ENCODE results near the gene MAFG. TPM values are rescaled to one million over a fixed set of nuclear protein-coding genes. Genes with fewer than 3 reads are reported as not detected.
A peak's percentile ranks its signal among the peaks of the same experiment; 100 is the strongest.

The MAFG gene
- total and polyA plus RNA-seq, 9 of the 15 experiments (the other 6 are each of a cell fraction or from before 2014, with no cell fraction given), result 1.1 to 58.1 (median 24.9) TPM

DNA sequence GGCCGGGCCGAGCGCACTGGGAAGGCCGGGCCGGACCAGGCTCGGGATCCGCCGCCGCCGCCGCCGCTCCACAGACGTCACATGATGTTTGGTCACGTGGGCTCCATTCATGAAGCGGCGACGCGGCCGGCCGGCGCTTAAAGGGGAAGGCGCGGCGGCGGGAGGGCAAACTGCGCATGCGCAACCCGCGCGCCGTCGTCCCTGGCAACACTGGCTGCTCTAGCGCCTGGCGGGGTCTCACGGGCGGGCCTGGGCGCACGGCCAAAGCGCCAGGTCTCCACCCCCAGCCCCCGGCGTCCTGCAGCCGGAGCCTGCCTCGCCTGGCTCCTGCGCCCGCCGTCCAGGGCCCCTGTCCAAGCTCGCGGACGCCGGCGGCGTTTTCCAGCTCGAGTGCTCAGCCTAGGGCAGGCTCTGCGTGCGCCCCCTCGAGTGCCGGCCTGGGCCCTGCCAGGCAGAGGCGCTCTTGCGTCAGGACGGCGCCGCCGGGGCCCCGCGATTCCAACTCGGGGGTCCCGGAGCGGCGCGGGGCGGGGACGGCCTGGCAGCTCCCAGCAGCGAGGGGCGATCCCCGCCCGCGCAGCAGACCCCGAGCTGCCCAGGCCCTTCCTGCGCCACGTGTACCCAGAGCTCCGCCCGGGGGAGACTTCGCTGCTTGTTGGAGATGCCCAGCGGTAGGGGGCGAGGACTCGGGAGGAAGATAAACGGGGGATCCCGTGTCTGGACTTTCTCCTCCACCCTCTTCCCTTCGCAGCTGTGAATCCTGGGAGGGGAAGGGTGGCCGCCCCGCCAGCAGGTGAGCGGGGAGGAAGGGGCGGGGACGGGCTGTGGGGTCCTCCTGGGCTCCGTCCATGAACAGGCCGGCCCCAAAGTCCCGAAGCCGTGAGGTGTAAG, at the start of gene MAFG (continued):
- TF ChIP-seq ZNF57 (CRISPR knock-in tag; IDR thresholded peaks at IDR 0.05) (no peak), ZNF324 (CRISPR knock-in tag; IDR thresholded peaks at IDR 0.05) (no peak), KAT8 (IDR thresholded peaks at IDR 0.05; ENCODE audit: low read depth) (no peak), GABPA (tag; conservative IDR thresholded peaks at IDR 0.05; ENCODE audit: low read depth) (no peak), ZNF431 (CRISPR knock-in tag; IDR thresholded peaks at IDR 0.05) (no peak), CEBPG (CRISPR knock-in tag; IDR thresholded peaks at IDR 0.05) (peak; percentile 78), CEBPG (tag; conservative IDR thresholded peaks at IDR 0.05 in 1 of 2, IDR thresholded peaks at IDR 0.05 in 1 of 2) (peak in 1 of 2 experiments; percentile 26; a peak in 1 of 4 replicates), ZNF316 (IDR thresholded peaks at IDR 0.05) (no peak), ELF2 (CRISPR knock-in tag; IDR thresholded peaks at IDR 0.05) (no peak), HIVEP1 (CRISPR knock-in tag; IDR thresholded peaks at IDR 0.05) (no peak), NR2C2 (CRISPR knock-in tag; IDR thresholded peaks at IDR 0.05) (no peak; the same call in 1 of the 2 replicates), NR2C2 (tag; IDR thresholded peaks at IDR 0.05) (no peak), CBX5 (IDR thresholded peaks at IDR 0.05; ENCODE audit: borderline replicate concordance, low read depth) (no peak), ZNF586 (CRISPR knock-in tag; conservative IDR thresholded peaks at IDR 0.05) (no peak), ZNF121 (CRISPR knock-in tag; conservative IDR thresholded peaks at IDR 0.05) (no peak; the same call in 1 of the 2 replicates), MEF2A (IDR thresholded peaks at IDR 0.05; ENCODE audit: control insufficient read depth, low read depth, low read length) (no peak)
- TF ChIP-seq, protein P1, sequence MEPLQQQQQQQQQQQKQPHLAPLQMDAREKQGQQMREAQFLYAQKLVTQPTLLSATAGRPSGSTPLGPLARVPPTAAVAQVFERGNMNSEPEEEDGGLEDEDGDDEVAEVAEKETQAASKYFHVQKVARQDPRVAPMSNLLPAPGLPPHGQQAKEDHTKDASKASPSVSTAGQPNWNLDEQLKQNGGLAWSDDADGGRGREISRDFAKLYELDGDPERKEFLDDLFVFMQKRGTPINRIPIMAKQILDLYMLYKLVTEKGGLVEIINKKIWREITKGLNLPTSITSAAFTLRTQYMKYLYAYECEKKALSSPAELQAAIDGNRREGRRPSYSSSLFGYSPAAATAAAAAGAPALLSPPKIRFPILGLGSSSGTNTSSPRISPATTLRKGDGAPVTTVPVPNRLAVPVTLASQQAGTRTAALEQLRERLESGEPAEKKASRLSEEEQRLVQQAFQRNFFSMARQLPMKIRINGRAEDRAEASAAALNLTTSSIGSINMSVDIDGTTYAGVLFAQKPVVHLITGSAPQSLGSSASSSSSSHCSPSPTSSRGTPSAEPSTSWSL (CRISPR knock-in tag; IDR thresholded peaks at IDR 0.05; ENCODE audit: borderline replicate concordance), result no peak
- TF ChIP-seq, protein P2, sequence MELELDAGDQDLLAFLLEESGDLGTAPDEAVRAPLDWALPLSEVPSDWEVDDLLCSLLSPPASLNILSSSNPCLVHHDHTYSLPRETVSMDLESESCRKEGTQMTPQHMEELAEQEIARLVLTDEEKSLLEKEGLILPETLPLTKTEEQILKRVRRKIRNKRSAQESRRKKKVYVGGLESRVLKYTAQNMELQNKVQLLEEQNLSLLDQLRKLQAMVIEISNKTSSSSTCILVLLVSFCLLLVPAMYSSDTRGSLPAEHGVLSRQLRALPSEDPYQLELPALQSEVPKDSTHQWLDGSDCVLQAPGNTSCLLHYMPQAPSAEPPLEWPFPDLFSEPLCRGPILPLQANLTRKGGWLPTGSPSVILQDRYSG (tag; conservative IDR thresholded peaks at IDR 0.05; ENCODE audit: low read depth), result no peak
- TF ChIP-seq, protein P3, sequence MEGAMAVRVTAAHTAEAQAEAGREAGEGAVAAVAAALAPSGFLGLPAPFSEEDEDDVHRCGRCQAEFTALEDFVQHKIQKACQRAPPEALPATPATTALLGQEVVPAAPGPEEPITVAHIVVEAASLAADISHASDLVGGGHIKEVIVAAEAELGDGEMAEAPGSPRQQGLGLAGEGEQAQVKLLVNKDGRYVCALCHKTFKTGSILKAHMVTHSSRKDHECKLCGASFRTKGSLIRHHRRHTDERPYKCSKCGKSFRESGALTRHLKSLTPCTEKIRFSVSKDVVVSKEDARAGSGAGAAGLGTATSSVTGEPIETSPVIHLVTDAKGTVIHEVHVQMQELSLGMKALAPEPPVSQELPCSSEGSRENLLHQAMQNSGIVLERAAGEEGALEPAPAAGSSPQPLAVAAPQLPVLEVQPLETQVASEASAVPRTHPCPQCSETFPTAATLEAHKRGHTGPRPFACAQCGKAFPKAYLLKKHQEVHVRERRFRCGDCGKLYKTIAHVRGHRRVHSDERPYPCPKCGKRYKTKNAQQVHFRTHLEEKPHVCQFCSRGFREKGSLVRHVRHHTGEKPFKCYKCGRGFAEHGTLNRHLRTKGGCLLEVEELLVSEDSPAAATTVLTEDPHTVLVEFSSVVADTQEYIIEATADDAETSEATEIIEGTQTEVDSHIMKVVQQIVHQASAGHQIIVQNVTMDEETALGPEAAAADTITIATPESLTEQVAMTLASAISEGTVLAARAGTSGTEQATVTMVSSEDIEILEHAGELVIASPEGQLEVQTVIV (CRISPR knock-in tag; IDR thresholded peaks at IDR 0.05; ENCODE audit: borderline replicate concordance), result no peak
